ENCODE measurements around the gene SSR4. TPM values are rescaled to one million over a fixed set of nuclear protein-coding genes. Genes with fewer than 3 reads are reported as not detected.

SSR4 gene
- total and polyA plus RNA-seq, 2 donors (not counting 1 experiment from before 2014, with no cell fraction given) = 141 to 144 TPM

DNA sequence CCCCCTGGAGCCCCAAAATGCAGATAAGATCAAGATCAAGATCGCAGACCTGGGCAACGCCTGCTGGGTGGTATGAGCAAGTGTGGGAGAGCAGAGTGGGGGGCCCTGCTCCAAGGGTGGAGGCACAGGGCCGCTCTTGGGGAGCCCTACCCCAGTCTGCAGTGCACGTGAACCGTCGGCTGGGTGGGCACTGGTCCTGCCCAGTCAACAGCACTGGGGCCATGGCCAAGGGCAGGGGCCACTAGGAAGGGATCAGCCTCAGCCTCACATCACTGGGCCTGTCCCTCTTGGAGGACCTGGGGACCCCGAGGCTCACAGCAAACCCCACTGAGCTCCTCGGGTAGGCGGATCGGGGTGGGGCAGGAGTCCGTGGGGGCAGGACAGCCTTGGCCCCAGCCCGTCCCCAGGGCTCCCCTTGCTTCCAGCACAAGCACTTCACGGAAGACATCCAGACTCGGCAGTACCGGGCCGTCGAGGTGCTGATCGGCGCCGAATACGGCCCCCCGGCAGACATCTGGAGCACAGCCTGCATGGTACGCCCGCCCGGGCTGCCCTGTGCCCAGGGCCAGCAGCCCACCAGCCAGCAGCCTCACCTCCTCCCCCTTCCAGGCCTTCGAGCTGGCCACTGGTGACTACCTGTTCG, 10.0 kb upstream of the SSR4 start:
- no peaks in the 10 kb centered on the region for H3K9me3 ChIP-seq (ENCODE audit: control insufficient read depth, insufficient read depth, low read depth, low read length)
- no peak overlapping the region for H3K4me2 ChIP-seq (ENCODE audit: extremely low read depth, insufficient read depth, low read length)
- TF ChIP-seq, protein P1, sequence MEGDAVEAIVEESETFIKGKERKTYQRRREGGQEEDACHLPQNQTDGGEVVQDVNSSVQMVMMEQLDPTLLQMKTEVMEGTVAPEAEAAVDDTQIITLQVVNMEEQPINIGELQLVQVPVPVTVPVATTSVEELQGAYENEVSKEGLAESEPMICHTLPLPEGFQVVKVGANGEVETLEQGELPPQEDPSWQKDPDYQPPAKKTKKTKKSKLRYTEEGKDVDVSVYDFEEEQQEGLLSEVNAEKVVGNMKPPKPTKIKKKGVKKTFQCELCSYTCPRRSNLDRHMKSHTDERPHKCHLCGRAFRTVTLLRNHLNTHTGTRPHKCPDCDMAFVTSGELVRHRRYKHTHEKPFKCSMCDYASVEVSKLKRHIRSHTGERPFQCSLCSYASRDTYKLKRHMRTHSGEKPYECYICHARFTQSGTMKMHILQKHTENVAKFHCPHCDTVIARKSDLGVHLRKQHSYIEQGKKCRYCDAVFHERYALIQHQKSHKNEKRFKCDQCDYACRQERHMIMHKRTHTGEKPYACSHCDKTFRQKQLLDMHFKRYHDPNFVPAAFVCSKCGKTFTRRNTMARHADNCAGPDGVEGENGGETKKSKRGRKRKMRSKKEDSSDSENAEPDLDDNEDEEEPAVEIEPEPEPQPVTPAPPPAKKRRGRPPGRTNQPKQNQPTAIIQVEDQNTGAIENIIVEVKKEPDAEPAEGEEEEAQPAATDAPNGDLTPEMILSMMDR (conservative IDR thresholded peaks at IDR 0.05 in 1 of 2, IDR thresholded peaks at IDR 0.05 in 1 of 2; ENCODE audit: low read depth in 1 of 2, low read length in 2 of 2) = no peak
- TF ChIP-seq EZH2 (IDR thresholded peaks at IDR 0.05; ENCODE audit: low read length, missing control alignments) = no peak
- H3K4me1 ChIP-seq (ENCODE audit: control insufficient read depth, extremely low read depth, insufficient read depth, low read length) = no peaks in the 10 kb centered on the region
- no peak for DNase-seq (ENCODE audit: low read depth in 2 of 2)
- no peak overlapping the region for H2AFZ ChIP-seq (ENCODE audit: low read length)
- no peak overlapping the region for H3K9ac ChIP-seq (ENCODE audit: insufficient read depth, low read length)
- no peak overlapping the region for H3K4me3 ChIP-seq (replicated peaks in 1 of 4; ENCODE audit: control extremely low read depth in 1 of 4, insufficient read depth in 1 of 4, low read depth in 3 of 4, low read length in 4 of 4)
- H4K20me1 ChIP-seq (ENCODE audit: control insufficient read depth, extremely low read depth, insufficient read depth, low read length) = no peaks in the 10 kb centered on the region
- H3K27me3 ChIP-seq (ENCODE audit: control insufficient read depth, insufficient read depth, low read length) = no peaks in the 10 kb centered on the region
- peaks cover 6% of the 10 kb centered on the region for H3K36me3 ChIP-seq (ENCODE audit: control insufficient read depth, insufficient read depth, low read length)
- no peaks in the 10 kb centered on the region for H3K79me2 ChIP-seq (ENCODE audit: control insufficient read depth, insufficient read depth, low read length)
- no peak overlapping the region for H3K27ac ChIP-seq (ENCODE audit: insufficient read depth, low read length)

DNA sequence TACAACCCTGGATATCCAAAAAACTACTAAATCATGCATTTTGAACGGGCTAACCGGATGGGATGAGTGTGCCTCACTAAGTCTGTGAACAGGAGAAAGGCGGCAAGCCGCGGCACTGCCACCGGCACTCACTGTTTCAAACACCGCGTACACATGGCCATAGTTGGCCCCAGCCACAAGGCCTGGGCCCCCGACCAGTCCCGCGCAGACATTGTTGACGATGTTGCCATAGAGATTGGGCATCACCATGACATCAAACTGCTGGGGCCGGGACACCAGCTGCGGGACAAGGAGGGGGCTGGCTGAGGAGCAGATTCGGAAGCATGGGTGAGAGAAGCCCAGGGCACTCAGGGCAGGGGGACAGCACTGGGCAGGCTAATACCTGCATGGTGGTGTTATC, 7.8 kb upstream of the SSR4 start:
- no peak overlapping the region for H3K9ac ChIP-seq (ENCODE audit: insufficient read depth, low read length)
- no peaks in the 10 kb centered on the region for H3K9me3 ChIP-seq (ENCODE audit: control insufficient read depth, insufficient read depth, low read depth, low read length)
- peaks cover 7% of the 10 kb centered on the region for H3K36me3 ChIP-seq (ENCODE audit: control insufficient read depth, insufficient read depth, low read length)
- H3K4me3 ChIP-seq (replicated peaks in 1 of 4; ENCODE audit: control extremely low read depth in 1 of 4, insufficient read depth in 1 of 4, low read depth in 3 of 4, low read length in 4 of 4) = no peak overlapping the region
- H3K4me1 ChIP-seq (ENCODE audit: control insufficient read depth, extremely low read depth, insufficient read depth, low read length) = no peaks in the 10 kb centered on the region
- no peak overlapping the region for H3K4me2 ChIP-seq (ENCODE audit: extremely low read depth, insufficient read depth, low read length)
- DNase-seq (ENCODE audit: low read depth in 2 of 2) = no peak
- TF ChIP-seq, protein P1 (conservative IDR thresholded peaks at IDR 0.05 in 1 of 2, IDR thresholded peaks at IDR 0.05 in 1 of 2; ENCODE audit: low read depth in 1 of 2, low read length in 2 of 2) = no peak
- TF ChIP-seq EZH2 (IDR thresholded peaks at IDR 0.05; ENCODE audit: low read length, missing control alignments) = no peak
- H3K79me2 ChIP-seq (ENCODE audit: control insufficient read depth, insufficient read depth, low read length) = peaks cover 6% of the 10 kb centered on the region
- no peak overlapping the region for H2AFZ ChIP-seq (ENCODE audit: low read length)
- H3K27ac ChIP-seq (ENCODE audit: insufficient read depth, low read length) = no peak overlapping the region
- no peaks in the 10 kb centered on the region for H4K20me1 ChIP-seq (ENCODE audit: control insufficient read depth, extremely low read depth, insufficient read depth, low read length)
- no peaks in the 10 kb centered on the region for H3K27me3 ChIP-seq (ENCODE audit: control insufficient read depth, insufficient read depth, low read length)

DNA sequence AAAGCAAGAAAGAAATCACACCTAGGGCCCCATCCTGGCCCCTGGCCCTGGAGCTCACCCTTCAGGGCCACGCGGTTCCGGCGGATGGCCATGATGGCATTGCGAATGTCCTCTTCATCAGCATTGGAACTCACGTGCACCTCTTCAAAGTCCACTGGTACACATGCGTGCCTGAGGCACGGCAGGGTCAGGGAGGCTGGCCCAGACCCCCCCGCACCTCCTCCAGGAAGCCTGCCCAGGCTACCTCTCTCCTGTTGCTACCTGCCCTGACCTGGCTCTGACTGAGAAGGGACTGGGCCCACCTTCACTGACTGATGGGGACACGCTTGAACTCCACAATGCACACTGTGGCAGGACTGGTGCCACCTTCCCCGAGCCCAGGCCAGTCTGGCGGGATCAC, 4.8 kb upstream of the SSR4 start:
- H3K4me3 ChIP-seq (replicated peaks in 1 of 4; ENCODE audit: control extremely low read depth in 1 of 4, insufficient read depth in 1 of 4, low read depth in 3 of 4, low read length in 4 of 4) = no peak overlapping the region
- DNase-seq (ENCODE audit: low read depth in 2 of 2) = no peak
- H4K20me1 ChIP-seq (ENCODE audit: control insufficient read depth, extremely low read depth, insufficient read depth, low read length) = no peaks in the 10 kb centered on the region
- no peaks in the 10 kb centered on the region for H3K9me3 ChIP-seq (ENCODE audit: control insufficient read depth, insufficient read depth, low read depth, low read length)
- H3K4me2 ChIP-seq (ENCODE audit: extremely low read depth, insufficient read depth, low read length) = no peak overlapping the region
- TF ChIP-seq EZH2 (IDR thresholded peaks at IDR 0.05; ENCODE audit: low read length, missing control alignments) = no peak
- TF ChIP-seq, protein P1 (conservative IDR thresholded peaks at IDR 0.05 in 1 of 2, IDR thresholded peaks at IDR 0.05 in 1 of 2; ENCODE audit: low read depth in 1 of 2, low read length in 2 of 2) = no peak
- peaks cover 4% of the 10 kb centered on the region for H3K4me1 ChIP-seq (ENCODE audit: control insufficient read depth, extremely low read depth, insufficient read depth, low read length)
- H3K27me3 ChIP-seq (ENCODE audit: control insufficient read depth, insufficient read depth, low read length) = no peaks in the 10 kb centered on the region
- no peak overlapping the region for H3K27ac ChIP-seq (ENCODE audit: insufficient read depth, low read length)
- H3K79me2 ChIP-seq (ENCODE audit: control insufficient read depth, insufficient read depth, low read length) = peaks cover 26% of the 10 kb centered on the region
- H2AFZ ChIP-seq (ENCODE audit: low read length) = no peak overlapping the region
- H3K9ac ChIP-seq (ENCODE audit: insufficient read depth, low read length) = no peak overlapping the region
- peaks cover 7% of the 10 kb centered on the region for H3K36me3 ChIP-seq (ENCODE audit: control insufficient read depth, insufficient read depth, low read length)

All from fibroblast of lung (primary cell).